ENCODE data around the gene ERICH4.
"Not testable (repeated sequence)": the region's sequence is repeated elsewhere in the genome, so short reads cannot be mapped to it uniquely, and the experiment has no call there.

ERICH4 gene

GRCh38 chr19:41435936-41436673 lies 6.9 kb upstream of the ERICH4 start:
- no peak for DNase-seq

- no peak for DNase-seq
These were observed 6.3 kb upstream of the ERICH4 start for GRCh38 chr19:41436674-41436951.

GRCh38 chr19:41437944-41438574 lies 4.9 kb upstream of the ERICH4 start:
- no peak for DNase-seq

- DNase-seq, result peak; percentile 88
These were observed 3.3 kb upstream of the ERICH4 start, which contains the start of gene DMAC2 for GRCh38 chr19:41439441-41440222. TSS of gene DMAC2 (minus strand) at chr19:41439912. CDS start at chr19:41439899, 13 bp downstream.

GRCh38 chr19:41441321-41441945 lies 1.5 kb upstream of the ERICH4 start:
- DNase-seq, result no peak

GRCh38 chr19:41443813-41444455 lies 978 bp downstream of the ERICH4 start:
- DNase-seq, result no peak

- no peak for DNase-seq
These were observed 2.6 kb downstream of the ERICH4 start for GRCh38 chr19:41445575-41445974.

GRCh38 chr19:41447732-41448332 lies 4.9 kb downstream of the ERICH4 start:
- no peak for DNase-seq

GRCh38 chr19:41449079-41449864 lies 6.3 kb downstream of the ERICH4 start:
- DNase-seq, result peak; percentile 78

- no peak for DNase-seq
These were observed 6.9 kb downstream of the ERICH4 start for GRCh38 chr19:41449865-41450178.

GRCh38 chr19:41452584-41453275 lies 9.8 kb downstream of the ERICH4 start:
- DNase-seq, result no peak

GRCh38 chr19:41455936-41456335 lies 13.0 kb downstream of the ERICH4 start:
- no peak for DNase-seq

- DNase-seq, result no peak
These were observed 13.5 kb downstream of the ERICH4 start for GRCh38 chr19:41456342-41456918.

- no peak for DNase-seq
These were observed 14.3 kb downstream of the ERICH4 start for GRCh38 chr19:41457241-41457640.

GRCh38 chr19:41462497-41462896 lies 19.5 kb downstream of the ERICH4 start:
- no peak for DNase-seq

GRCh38 chr19:41463257-41464256 lies 20.6 kb downstream of the ERICH4 start:
- DNase-seq, result not testable (repeated sequence)

GRCh38 chr19:41476583-41476982 lies 33.6 kb downstream of the ERICH4 start:
- DNase-seq, result no peak

- no peak for DNase-seq
These were observed 35.2 kb downstream of the ERICH4 start for GRCh38 chr19:41478171-41478570.
